HEK293T (cell line): ENCODE data around the gene PIK3R5.

Source experiments
- CTBP1 ChIP-seq: fragments of 450-650 bp; IDR thresholded peaks from 2 replicates; pipeline ENCODE4 v1.6.1; 2016; ENCODE audit warnings: borderline replicate concordance
- ELF4 ChIP-seq: fragments of 450-650 bp; IDR thresholded peaks from 2 replicates; pipeline ENCODE4 v1.6.1; 2017; ENCODE audit warnings: antibody characterized with exemption
- FOXA1 ChIP-seq: fragments of 450-650 bp; IDR thresholded peaks from 2 replicates; pipeline ENCODE4 v1.6.1; 2016; ENCODE audit warnings: mild to moderate bottlenecking
- FOXK2 ChIP-seq: fragments of 450-650 bp; IDR thresholded peaks from 2 replicates; pipeline ENCODE4 v1.6.1; 2016; ENCODE audit warnings: mild to moderate bottlenecking
- FOXM1 ChIP-seq: fragments of 450-650 bp; IDR thresholded peaks from 2 replicates; pipeline ENCODE4 v1.6.1; 2017; ENCODE audit warnings: mild to moderate bottlenecking, borderline replicate concordance
- L3MBTL2 ChIP-seq: fragments of 450-650 bp; conservative IDR thresholded peaks from 2 replicates; pipeline ENCODE4 v1.6.1; 2016; ENCODE audit warnings: mild to moderate bottlenecking
- NFRKB ChIP-seq: fragments of 450-650 bp; IDR thresholded peaks from 2 replicates; pipeline ENCODE4 v1.6.1; 2016; ENCODE audit warnings: mild to moderate bottlenecking, moderate library complexity
- PKNOX1 ChIP-seq: fragments of 450-650 bp; IDR thresholded peaks from 2 replicates; pipeline ENCODE4 v1.6.1; 2016
- SP1 ChIP-seq: fragments of 450-650 bp; IDR thresholded peaks from 2 replicates; pipeline ENCODE4 v1.6.1; 2017
- SUZ12 ChIP-seq: fragments of 450-650 bp; IDR thresholded peaks from 2 replicates; pipeline ENCODE4 v1.6.1; 2016; ENCODE audit warnings: mild to moderate bottlenecking
- ZNF384 ChIP-seq: fragments of 450-650 bp; IDR thresholded peaks from 2 replicates; pipeline ENCODE4 v1.6.1; 2016

GRCh38 chr17:8910969-8911604 lies 54.4 kb downstream of the PIK3R5 start:
- TF ChIP-seq FOXM1 (no peak), FOXA1 (no peak), SUZ12 (no peak), PKNOX1 (no peak), ELF4 (no peak), L3MBTL2 (no peak), CTBP1 (no peak), FOXK2 (no peak), SP1 (no peak), NFRKB (no peak), ZNF384 (no peak)
